Kidney (tissue), 14 donors: Measurements from ENCODE around the gene IFI27L2. TPM values are rescaled to one million over a fixed set of nuclear protein-coding genes. Genes with fewer than 3 reads are reported as not detected.
A peak's percentile ranks its signal among the peaks of the same experiment; 100 is the strongest.

Experiments used
- DNase-seq, 5 donors: peaks; one replicate each; pipeline ENCODE4 v3.0.0-alpha.2; 2013 to 2020
- FAIRE-seq: peaks from 2 replicates; lab custom pipeline; 2012; peaks lifted over from hg19 to GRCh38; lab: Jason Lieb, UNC
- H3K27ac ChIP-seq, 2 donors: one replicate each; pipeline ENCODE4 v1.7.0; 2013; ENCODE audit warnings: low read depth in 2 of 2, low read length in 2 of 2, inconsistent platforms in 1 of 2
- H3K27me3 ChIP-seq: one replicate; pipeline ENCODE4 v1.7.1; 2013; ENCODE audit warnings: low read length, inconsistent platforms; ENCODE audit not compliant: control insufficient read depth, insufficient read depth
- H3K36me3 ChIP-seq, 3 donors: one replicate each; pipeline versions ENCODE4 v1.7.0 to v1.7.1; 2013; ENCODE audit warnings: low read length in 3 of 3, control low read depth in 1 of 3, inconsistent platforms in 1 of 3; ENCODE audit not compliant: insufficient read depth in 3 of 3, control insufficient read depth in 2 of 3
- H3K4me1 ChIP-seq, 3 donors: one replicate each; pipeline versions ENCODE4 v1.7.0 to v1.7.1; 2013; ENCODE audit warnings: low read length in 3 of 3, inconsistent platforms in 1 of 3, low read depth in 1 of 3; ENCODE audit not compliant: control insufficient read depth in 2 of 3, insufficient read depth in 2 of 3
- H3K4me3 ChIP-seq, 3 donors: one replicate each; pipeline versions ENCODE4 v1.7.0 to v1.8.1; 2013; ENCODE audit warnings: low read length in 3 of 3, control low read depth in 1 of 3, inconsistent platforms in 1 of 3
- H3K9ac ChIP-seq, 3 donors: one replicate each; pipeline versions ENCODE4 v1.7.0 to v1.7.1; 2013; ENCODE audit warnings: low read length in 3 of 3, control low read depth in 1 of 3, inconsistent platforms in 1 of 3
- H3K9me3 ChIP-seq, 3 donors: one replicate each; pipeline versions ENCODE4 v1.7.0 to v1.7.1; 2013; ENCODE audit warnings: low read length in 3 of 3, control low read depth in 1 of 3, inconsistent platforms in 1 of 3; ENCODE audit not compliant: control insufficient read depth in 2 of 3, insufficient read depth in 1 of 3
- CTCF ChIP-seq: IDR thresholded peaks from 3 replicates; pipeline ENCODE4 v1.5.1; 2012; ENCODE audit warnings: mild to moderate bottlenecking, moderate library complexity, borderline replicate concordance; ENCODE audit not compliant: insufficient read depth; ENCODE audit errors: extremely low read depth
- intact Hi-C: fragments of 100-400 bp; cut with DNase I; formaldehyde crosslinking; loops from one replicate; pipeline ENCODE4 v1.11.1; 2022
- polyA plus RNA-seq: library from polyadenylated mRNA; stranded (reverse); fragments of 350-450 nt; fragmentation: Illumina TruSeq; extraction: RNeasy Lipid Tissue Mini Kit (QIAGEN cat#74804); gene quantifications from one replicate; pipeline ENCODE4 v1.2.3, GENCODE V29; 2014; ENCODE audit warnings: low read depth, low replicate concordance; ENCODE audit not compliant: insufficient read depth
- total RNA-seq: library from RNA; stranded (reverse); fragmentation: NEBNext Ultra II Directional; extraction: Animal tissue kit (Norgen Biotek cat#: 25700); gene quantifications from one replicate; pipeline ENCODE4 v1.2.1, GENCODE V29; 2021
- donor health status: control.
- donor health status: control.
- donor health status: control.
- donor health status: control.
- donor health status: control.
- donor health status: DM: yes; HTN: yes; CAD: no.
- donor health status: Normal renal cell carcinoma (clear cell type).

The IFI27L2 gene
- total and polyA plus RNA-seq, 2 donors from 2014 or later, result 28.2 to 223 TPM

DNA sequence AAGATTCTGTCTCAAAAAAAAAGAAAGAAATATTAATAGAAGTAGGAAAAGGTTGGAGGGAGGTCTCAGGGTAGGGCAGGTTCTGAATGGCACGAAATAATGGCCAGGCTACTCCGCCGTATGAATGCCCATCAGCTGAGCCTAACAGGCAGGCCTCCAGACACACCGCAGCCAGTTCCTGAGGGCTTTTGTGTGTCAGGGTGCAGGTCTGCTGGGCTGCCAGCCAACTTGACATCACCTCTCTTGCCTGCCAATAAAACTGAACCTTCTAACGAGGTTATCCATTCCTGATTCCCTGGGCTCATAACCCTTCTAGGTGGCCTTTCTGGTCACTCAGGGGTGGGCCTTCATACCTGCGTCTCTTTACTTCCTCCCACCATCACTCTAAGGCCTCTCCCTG, 15.9 kb downstream of the IFI27L2 start:
- FAIRE-seq (no peak), DNase-seq (peak in 2 of 5 donors; percentile 13 to 28)
- peak overlapping the region in 1 of 3 donors; percentile 4 for H3K4me3 ChIP-seq
- intact Hi-C loops, result no loop called here
- H3K36me3 ChIP-seq, result no peaks in the 10 kb centered on the region
- H3K9me3 ChIP-seq, result no peaks in the 10 kb centered on the region
- no peak overlapping the region for H3K27ac ChIP-seq
- peaks cover 0 to 3% (median 0%) of the 10 kb centered on the region in 3 donors for H3K4me1 ChIP-seq
- peak overlapping the region in 1 of 3 donors; percentile 4 for H3K9ac ChIP-seq
- TF ChIP-seq CTCF, result no peak
- H3K27me3 ChIP-seq, result no peaks in the 10 kb centered on the region

GRCh38 chr14:94113073-94113472, 16.3 kb downstream of the IFI27L2 start:
- no peak overlapping the region for H3K27ac ChIP-seq
- no peaks in the 10 kb centered on the region for H3K27me3 ChIP-seq
- FAIRE-seq (no peak), DNase-seq (peak in 1 of 5 donors; percentile 9)
- H3K9ac ChIP-seq, result no peak overlapping the region
- no peaks in the 10 kb centered on the region for H3K9me3 ChIP-seq
- TF ChIP-seq CTCF, result no peak
- H3K36me3 ChIP-seq, result no peaks in the 10 kb centered on the region
- H3K4me3 ChIP-seq, result no peak overlapping the region
- peaks cover 0 to 3% (median 0%) of the 10 kb centered on the region in 3 donors for H3K4me1 ChIP-seq
- intact Hi-C loops, result no loop called here

- Histone ChIP-seq H3K4me1 (peaks cover 0 to 3% (median 0%) of the 10 kb centered on the region in 3 donors), H3K9ac (no peak overlapping the region), H3K27ac (no peak overlapping the region), H3K9me3 (no peaks in the 10 kb centered on the region), H3K4me3 (peak overlapping the region in 2 of 3 donors; percentile 18 to 56), H3K27me3 (no peaks in the 10 kb centered on the region), H3K36me3 (no peaks in the 10 kb centered on the region)
- DNase-seq (peak in 1 of 5 donors; percentile 16), FAIRE-seq (no peak)
- TF ChIP-seq CTCF, result no peak
- intact Hi-C loops, result no loop called here
Measured at GRCh38 chr14:94112513-94113063, 16.8 kb downstream of the IFI27L2 start.
